SK-N-SH (cell line): ENCODE results near the gene TRAF3IP1. TPM values are rescaled to one million over a fixed set of nuclear protein-coding genes. Genes with fewer than 3 reads are reported as not detected.

ENCODE experiments used
- CTCF ChIA-PET: fragments of 300-600, 350-600 bp; formaldehyde crosslinking; extraction: SDS; loops from one replicate; lab custom pipeline; 2021; lab: Yijun Ruan, JAX
- POLR2A ChIA-PET: fragments of 350-600 bp; sonication (Branson Sonifier 250); formaldehyde crosslinking; extraction: SDS; loops from one replicate; lab custom pipeline; 2020; ENCODE audit warnings: antibody characterized with exemption, inconsistent platforms; lab: Yijun Ruan, JAX
- DNase-seq: peaks from one replicate; pipeline ENCODE4 v3.0.0; 2012
- H2AFZ ChIP-seq: fragments of 200-600 bp; sonication (generic); 2 replicates; pipeline ENCODE4 v1.8.1; 2016; ENCODE audit warnings: antibody characterized with exemption, mild to moderate bottlenecking, low read depth
- H3F3A ChIP-seq: fragments of 200-600 bp; sonication (generic); replicated peaks from 2 replicates; pipeline ENCODE3; 2016; ENCODE audit warnings: antibody characterized with exemption, mild to moderate bottlenecking; ENCODE audit not compliant: insufficient read depth
- H3K27ac ChIP-seq, 2 experiments: fragments of 200-500 bp in 1 of 2; fragments of 200-600 bp in 1 of 2; sonication (Bioruptor generic) in 1 of 2; sonication (generic), shearing (Covaris generic) in 1 of 2; 2 replicates each; pipeline versions ENCODE4 v1.5.1 to v1.6.1; 2014 to 2016; ENCODE audit warnings: low read depth in 2 of 2, inconsistent platforms in 1 of 2, low read length in 1 of 2, mild to moderate bottlenecking in 1 of 2, mixed read lengths in 1 of 2
- H3K27me3 ChIP-seq: fragments of 200-600 bp; sonication (generic), shearing (Covaris generic); 2 replicates; pipeline ENCODE4 v1.6.1; 2016; ENCODE audit warnings: mixed run types; ENCODE audit not compliant: insufficient read depth
- H3K36me3 ChIP-seq, 2 experiments: fragments of 200-500 bp in 1 of 2; fragments of 200-600 bp in 1 of 2; sonication (Bioruptor generic) in 1 of 2; sonication (generic) in 1 of 2; replicated peaks in 1 of 2; 2 replicates each; pipeline versions ENCODE3 to v1.5.1; 2014 to 2016; ENCODE audit warnings: low read length in 1 of 2, mild to moderate bottlenecking in 1 of 2; ENCODE audit not compliant: insufficient read depth in 2 of 2, control insufficient read depth in 1 of 2
- H3K4me1 ChIP-seq, 2 experiments: fragments of 200-500 bp in 1 of 2; fragments of 200-600 bp in 1 of 2; sonication (Bioruptor generic) in 1 of 2; sonication (generic), shearing (Covaris generic) in 1 of 2; 2 replicates each; pipeline versions ENCODE4 v1.5.1 to v1.6.1; 2014 to 2016; ENCODE audit warnings: low read depth in 1 of 2, low read length in 1 of 2, mixed run types in 1 of 2; ENCODE audit not compliant: insufficient read depth in 2 of 2, control insufficient read depth in 1 of 2
- H3K4me2 ChIP-seq: fragments of 200-600 bp; sonication (generic), shearing (Covaris generic); 2 replicates; pipeline ENCODE4 v1.6.1; 2017; ENCODE audit warnings: mixed run types
- H3K4me3 ChIP-seq, 2 experiments: fragments of 200-500 bp in 1 of 2; fragments of 200-600 bp in 1 of 2; sonication (Bioruptor generic) in 1 of 2; sonication (generic), shearing (Covaris generic) in 1 of 2; 2 replicates each; pipeline versions ENCODE4 v1.5.1 to v1.8.1; 2014 to 2016; ENCODE audit warnings: low read depth in 2 of 2, inconsistent platforms in 1 of 2, low read length in 1 of 2, mild to moderate bottlenecking in 1 of 2, mixed read lengths in 1 of 2, moderate library complexity in 1 of 2
- H3K79me2 ChIP-seq: fragments of 200-600 bp; sonication (generic); 2 replicates; pipeline ENCODE4 v1.8.1; 2017; ENCODE audit warnings: mild to moderate bottlenecking; ENCODE audit not compliant: insufficient read depth
- H3K9ac ChIP-seq: fragments of 200-600 bp; sonication (generic); 2 replicates; pipeline ENCODE4 v1.6.1; 2017; ENCODE audit warnings: mixed run types
- H3K9me2 ChIP-seq: fragments of 200-600 bp; sonication (generic); 2 replicates; pipeline ENCODE4 v1.6.1; 2017; ENCODE audit warnings: mixed run types
- H3K9me3 ChIP-seq: fragments of 200-600 bp; sonication (generic); 2 replicates; pipeline ENCODE4 v1.6.1; 2017; ENCODE audit warnings: mixed run types, mild to moderate bottlenecking, moderate library complexity
- H4K20me1 ChIP-seq: fragments of 200-600 bp; sonication (generic); 2 replicates; pipeline ENCODE4 v1.6.1; 2017; ENCODE audit warnings: mild to moderate bottlenecking, mixed run types; ENCODE audit not compliant: insufficient read depth
- CHD2 ChIP-seq: fragments of 150-350 bp; IDR thresholded peaks from 2 replicates; pipeline ENCODE4 v1.6.1; 2018; ENCODE audit warnings: low read length; ENCODE audit not compliant: partially characterized antibody
- CTCF ChIP-seq: fragments of 200-600 bp; sonication (generic); IDR thresholded peaks from 2 replicates; pipeline ENCODE4 v1.6.1; 2017; ENCODE audit warnings: antibody characterized with exemption, mild to moderate bottlenecking, moderate library complexity
- ELF1 ChIP-seq: IDR thresholded peaks from 2 replicates; pipeline ENCODE4 v1.4.0; 2012
- EZH2phosphoT487 ChIP-seq: fragments of 200-600 bp; sonication (generic); IDR thresholded peaks from 2 replicates; pipeline ENCODE4 v1.6.1; 2017; ENCODE audit warnings: low read depth, mixed run types, mild to moderate bottlenecking, antibody characterized with exemption, moderate library complexity, borderline replicate concordance
- FOXM1 ChIP-seq: IDR thresholded peaks from 2 replicates; pipeline ENCODE4 v1.4.0; 2012; ENCODE audit warnings: low read depth, mild to moderate bottlenecking
- GABPA ChIP-seq: IDR thresholded peaks from 2 replicates; pipeline ENCODE4 v1.4.0; 2012; ENCODE audit warnings: low read depth, mild to moderate bottlenecking
- GATA2 ChIP-seq: sonication (generic); formaldehyde crosslinking; IDR thresholded peaks from 2 replicates; pipeline ENCODE4 v1.5.0; 2020; ENCODE audit warnings: mild to moderate bottlenecking, missing genetic modification reagents
- NFIC ChIP-seq: IDR thresholded peaks from 2 replicates; pipeline ENCODE4 v1.4.0; 2012; ENCODE audit warnings: borderline replicate concordance
- NRF1 ChIP-seq: IDR thresholded peaks from 2 replicates; pipeline ENCODE4 v1.6.1; 2012; ENCODE audit warnings: low read depth, mild to moderate bottlenecking, low read length
- POLR2AphosphoS5 ChIP-seq: IDR thresholded peaks from 2 replicates; pipeline ENCODE4 v1.6.1; 2012; ENCODE audit warnings: low read depth, low read length
- RAD21 ChIP-seq: IDR thresholded peaks from 2 replicates; pipeline ENCODE4 v1.6.1; 2012; ENCODE audit warnings: mild to moderate bottlenecking, low read length
- RFX5 ChIP-seq: IDR thresholded peaks from 2 replicates; pipeline ENCODE4 v1.6.1; 2012; ENCODE audit warnings: mild to moderate bottlenecking, improper control_type of control experiment, low read length
- TEAD4 ChIP-seq: IDR thresholded peaks from 2 replicates; pipeline ENCODE4 v1.4.0; 2012; ENCODE audit warnings: mild to moderate bottlenecking, borderline replicate concordance; ENCODE audit not compliant: insufficient read depth
- YY1 ChIP-seq: IDR thresholded peaks from 2 replicates; pipeline ENCODE4 v1.4.0; 2012; ENCODE audit warnings: low read depth, mild to moderate bottlenecking
- WGBS: methylation state at CpG from one replicate; pipeline ENCODE4 v1.1.6; 2017; ENCODE audit warnings: low lambda C conversion rate; 5-methylcytosine and 5-hydroxymethylcytosine counted together
- polyA plus RNA-seq, 3 experiments: library from polyadenylated mRNA; depleted of rRNA; stranded (reverse); fragments of >200 nt; gene quantifications; 2 replicates each; pipeline ENCODE4 v1.2.3, GENCODE V29; 2012
- TF ChIP-seq, protein P1 (sequence below): IDR thresholded peaks from 2 replicates; pipeline ENCODE4 v1.4.0; 2012; ENCODE audit warnings: low read depth, borderline replicate concordance
- TF ChIP-seq, protein P2 (sequence below): fragments of 150-350 bp; IDR thresholded peaks from 2 replicates; pipeline ENCODE4 v1.6.1; 2016; ENCODE audit warnings: mild to moderate bottlenecking, low read depth, low read length
- TF ChIP-seq, protein P3 (sequence below): IDR thresholded peaks from 2 replicates; pipeline ENCODE4 v1.4.0; 2012; ENCODE audit warnings: low read depth

Gene TRAF3IP1
- polyA plus RNA-seq, 1 of the 3 experiments (the other 2 are of a cell fraction), result 15.0 TPM

DNA sequence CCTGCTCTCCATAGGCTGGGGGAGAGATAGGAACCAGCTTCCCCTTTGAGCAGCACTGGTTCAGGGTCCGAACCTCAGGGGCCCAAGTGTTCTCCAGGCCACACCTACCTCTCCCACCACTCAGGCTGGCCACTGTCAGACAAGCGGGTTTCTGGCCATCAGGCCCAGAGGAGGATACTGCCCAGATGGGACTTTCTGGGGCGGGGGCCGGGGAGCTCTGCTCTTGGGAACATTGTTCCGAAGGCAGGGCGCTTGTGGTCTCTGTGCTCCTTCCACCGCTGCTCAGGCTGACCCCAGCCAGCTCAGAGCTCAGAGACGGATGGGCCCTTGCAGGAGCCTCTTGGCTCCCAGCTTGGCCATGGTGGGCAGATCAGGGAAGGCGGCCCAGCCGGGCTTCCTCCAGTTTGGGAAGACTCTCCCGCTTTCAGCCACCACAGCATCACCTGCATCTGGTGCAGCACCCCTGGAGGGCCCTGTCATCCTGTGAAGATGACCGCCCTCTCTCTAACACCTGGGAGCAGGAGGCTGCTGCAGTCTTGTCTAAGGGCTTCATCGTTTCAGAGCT, 5.2 kb upstream of the TRAF3IP1 start:
- Histone ChIP-seq H3K4me1 (peaks cover 0 to 3% of the 10 kb centered on the region in 2 experiments; a peak in 1 of 4 replicates), H3K79me2 (no peaks in the 10 kb centered on the region), H3K4me2 (no peak overlapping the region), H3K9ac (no peak overlapping the region), H3K27ac (no peak overlapping the region), H3K4me3 (no peak overlapping the region), H3K9me3 (no peaks in the 10 kb centered on the region), H3K36me3 (no peaks in the 10 kb centered on the region), H3K9me2 (no peaks in the 10 kb centered on the region), H3F3A (no peaks in the 10 kb centered on the region), H2AFZ (no peak overlapping the region), H4K20me1 (no peaks in the 10 kb centered on the region), H3K27me3 (no peaks in the 10 kb centered on the region)
- TF ChIP-seq YY1 (no peak), RAD21 (no peak), CTCF (no peak), GATA2 (no peak), FOXM1 (no peak), TEAD4 (no peak), NFIC (no peak), CHD2 (no peak), POLR2AphosphoS5 (no peak), RFX5 (no peak), ELF1 (no peak), EZH2phosphoT487 (no peak), GABPA (no peak), NRF1 (no peak)
- TF ChIP-seq, protein P1, sequence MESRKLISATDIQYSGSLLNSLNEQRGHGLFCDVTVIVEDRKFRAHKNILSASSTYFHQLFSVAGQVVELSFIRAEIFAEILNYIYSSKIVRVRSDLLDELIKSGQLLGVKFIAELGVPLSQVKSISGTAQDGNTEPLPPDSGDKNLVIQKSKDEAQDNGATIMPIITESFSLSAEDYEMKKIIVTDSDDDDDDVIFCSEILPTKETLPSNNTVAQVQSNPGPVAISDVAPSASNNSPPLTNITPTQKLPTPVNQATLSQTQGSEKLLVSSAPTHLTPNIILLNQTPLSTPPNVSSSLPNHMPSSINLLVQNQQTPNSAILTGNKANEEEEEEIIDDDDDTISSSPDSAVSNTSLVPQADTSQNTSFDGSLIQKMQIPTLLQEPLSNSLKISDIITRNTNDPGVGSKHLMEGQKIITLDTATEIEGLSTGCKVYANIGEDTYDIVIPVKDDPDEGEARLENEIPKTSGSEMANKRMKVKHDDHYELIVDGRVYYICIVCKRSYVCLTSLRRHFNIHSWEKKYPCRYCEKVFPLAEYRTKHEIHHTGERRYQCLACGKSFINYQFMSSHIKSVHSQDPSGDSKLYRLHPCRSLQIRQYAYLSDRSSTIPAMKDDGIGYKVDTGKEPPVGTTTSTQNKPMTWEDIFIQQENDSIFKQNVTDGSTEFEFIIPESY, result no peak
- TF ChIP-seq, protein P2, sequence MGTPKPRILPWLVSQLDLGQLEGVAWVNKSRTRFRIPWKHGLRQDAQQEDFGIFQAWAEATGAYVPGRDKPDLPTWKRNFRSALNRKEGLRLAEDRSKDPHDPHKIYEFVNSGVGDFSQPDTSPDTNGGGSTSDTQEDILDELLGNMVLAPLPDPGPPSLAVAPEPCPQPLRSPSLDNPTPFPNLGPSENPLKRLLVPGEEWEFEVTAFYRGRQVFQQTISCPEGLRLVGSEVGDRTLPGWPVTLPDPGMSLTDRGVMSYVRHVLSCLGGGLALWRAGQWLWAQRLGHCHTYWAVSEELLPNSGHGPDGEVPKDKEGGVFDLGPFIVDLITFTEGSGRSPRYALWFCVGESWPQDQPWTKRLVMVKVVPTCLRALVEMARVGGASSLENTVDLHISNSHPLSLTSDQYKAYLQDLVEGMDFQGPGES, result no peak
- TF ChIP-seq, protein P3, sequence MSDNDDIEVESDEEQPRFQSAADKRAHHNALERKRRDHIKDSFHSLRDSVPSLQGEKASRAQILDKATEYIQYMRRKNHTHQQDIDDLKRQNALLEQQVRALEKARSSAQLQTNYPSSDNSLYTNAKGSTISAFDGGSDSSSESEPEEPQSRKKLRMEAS, result no peak
- DNase-seq, result no peak
- ChIA-PET CTCF (interaction anchor here (0.8 kb wide), 1 partner anchor 42 kb away, joined by 3 read pairs; no protein-coding TSS in a partner anchor), POLR2A (no interaction called here)
- 78% methylated on average over 10 of the region's 13 CpGs for WGBS
